K562 (cell line): ENCODE measurements around the gene LATS1. TPM values are rescaled to one million over a fixed set of nuclear protein-coding genes. Genes with fewer than 3 reads are reported as not detected.

Experiments used
- BDP1 ChIP-seq: IDR thresholded peaks from 3 replicates; pipeline ENCODE4 v1.6.1; 2011; ENCODE audit not compliant: insufficient read length, insufficient read depth
- GATA2 ChIP-seq: sonication (generic); formaldehyde crosslinking; IDR thresholded peaks from 2 replicates; pipeline ENCODE4 v1.4.0; 2020; ENCODE audit warnings: mild to moderate bottlenecking, missing genetic modification reagents
- KLF10 ChIP-seq: fragments of 250-450 bp; sonication (Bioruptor Pico); IDR thresholded peaks from 2 replicates; pipeline ENCODE4 v1.6.1; 2021; ENCODE audit warnings: matching md5 sums
- KLF13 ChIP-seq: fragments of 450-650 bp; IDR thresholded peaks from 2 replicates; pipeline ENCODE4 v1.6.1; 2016; ENCODE audit warnings: missing genetic modification characterization, low read depth, mild to moderate bottlenecking, missing compliant biosample characterization, moderate library complexity, borderline replicate concordance
- NFATC3 ChIP-seq: fragments of 450-650 bp; IDR thresholded peaks from 2 replicates; pipeline ENCODE4 v1.6.1; 2017; ENCODE audit warnings: mild to moderate bottlenecking
- NR1H2 ChIP-seq: sonication (generic); formaldehyde crosslinking; IDR thresholded peaks from 2 replicates; pipeline ENCODE4 v1.4.0; 2020; ENCODE audit warnings: mild to moderate bottlenecking, missing genetic modification reagents
- NRF1 ChIP-seq, 2 experiments: fragments of 450-650 bp; IDR thresholded peaks in 1 of 2; conservative IDR thresholded peaks in 1 of 2; 2 replicates each; pipeline ENCODE4 v1.6.1; 2014; ENCODE audit warnings: mild to moderate bottlenecking in 2 of 2
- PHF20 ChIP-seq: fragments of 450-650 bp; IDR thresholded peaks from 2 replicates; pipeline ENCODE4 v1.6.1; 2018; ENCODE audit not compliant: partially characterized antibody
- SP2 ChIP-seq: IDR thresholded peaks from 2 replicates; pipeline ENCODE4 v1.6.1; 2011; ENCODE audit warnings: mild to moderate bottlenecking, low read depth, low read length, moderate library complexity; ENCODE audit not compliant: poor library complexity, severe bottlenecking; ENCODE audit errors: extremely low read depth
- SREBF2 ChIP-seq: sonication (generic); formaldehyde crosslinking; IDR thresholded peaks from 2 replicates; pipeline ENCODE4 v1.4.0; 2020; ENCODE audit warnings: mild to moderate bottlenecking, missing genetic modification reagents
- SRSF1 ChIP-seq: fragments of 200-400 bp; formaldehyde crosslinking; IDR thresholded peaks from 2 replicates; pipeline ENCODE4 v1.6.1; 2017; ENCODE audit warnings: mild to moderate bottlenecking, low read depth, low read length, moderate library complexity
- TAF9B ChIP-seq: fragments of 450-650 bp; IDR thresholded peaks from 2 replicates; pipeline ENCODE4 v1.6.1; 2018; ENCODE audit warnings: mild to moderate bottlenecking; ENCODE audit not compliant: partially characterized antibody
- TCFL5 ChIP-seq: fragments of 250-450 bp; sonication (Bioruptor Pico); conservative IDR thresholded peaks from 2 replicates; pipeline ENCODE4 v1.6.1; 2021; ENCODE audit warnings: mild to moderate bottlenecking, moderate library complexity, matching md5 sums
- YY1 ChIP-seq, 3 experiments: IDR thresholded peaks; 2 replicates each; pipeline ENCODE4 v1.6.1; 2011; ENCODE audit warnings: low read length in 2 of 3, mild to moderate bottlenecking in 2 of 3, moderate library complexity in 2 of 3, borderline replicate concordance in 1 of 3, control low read depth in 1 of 3, low read depth in 1 of 3; ENCODE audit not compliant: insufficient read depth in 3 of 3, insufficient replicate concordance in 2 of 3, control insufficient read depth in 1 of 3, insufficient read length in 1 of 3; ENCODE audit errors: extremely low read depth in 1 of 3
- ZBTB8A ChIP-seq: fragments of 450-650 bp; IDR thresholded peaks from 2 replicates; pipeline ENCODE4 v1.6.1; 2018; ENCODE audit warnings: mild to moderate bottlenecking, moderate library complexity; ENCODE audit not compliant: partially characterized antibody
- ZFX ChIP-seq: sonication (generic); formaldehyde crosslinking; IDR thresholded peaks from 2 replicates; pipeline ENCODE4 v1.8.0; 2022; ENCODE audit warnings: mild to moderate bottlenecking, missing genetic modification reagents, moderate library complexity
- polyA plus RNA-seq, 8 experiments: library from polyadenylated mRNA; depleted of rRNA in 4 of 8; stranded (reverse) in 5 of 8; unstranded in 3 of 8; fragments of >200 nt; fragmentation: Nextera tagmentation in 2 of 8; fragmentation: Illumina TruSeq in 1 of 8; extraction: Ambion mirVana in 2 of 8; extraction: Trizol in 1 of 8; gene quantifications; 2 replicates each; pipeline versions ENCODE4 v1.2.1 to v1.2.3, GENCODE V29; 2011 to 2014; ENCODE audit warnings: inconsistent platforms in 1 of 8, missing spikeins in 1 of 8
- total RNA-seq, 7 experiments: library from RNA; depleted of rRNA in 6 of 7; stranded (reverse); fragments of >200 nt in 6 of 7; fragmentation: Illumina TruSeq in 2 of 7; extraction: Trizol in 2 of 7; gene quantifications; 2 replicates each; pipeline versions ENCODE4 v1.2.1 to v1.2.3, GENCODE V29; 2011 to 2021; ENCODE audit warnings: low replicate concordance in 1 of 7
- TF ChIP-seq, protein P1 (sequence below): fragments of 450-650 bp; formaldehyde crosslinking; IDR thresholded peaks from 2 replicates; pipeline ENCODE4 v1.4.0; 2020; ENCODE audit warnings: mild to moderate bottlenecking, moderate library complexity
- TF ChIP-seq, protein P2 (sequence below): fragments of 250-450 bp; sonication (Bioruptor Pico); IDR thresholded peaks from 2 replicates; pipeline ENCODE4 v1.4.0; 2020
- TF ChIP-seq, protein P3 (sequence below): fragments of 450-650 bp; formaldehyde crosslinking; IDR thresholded peaks from 2 replicates; pipeline ENCODE4 v1.4.0; 2020; ENCODE audit warnings: mild to moderate bottlenecking, moderate library complexity
- TF ChIP-seq, protein P4 (sequence below): IDR thresholded peaks from 2 replicates; pipeline ENCODE4 v1.6.1; 2012; ENCODE audit warnings: low read depth, low read length, improper control_type of control experiment, borderline replicate concordance

Gene LATS1
- total and polyA plus RNA-seq, 9 of the 15 experiments (the other 6 are each of a cell fraction or from before 2014, with no cell fraction given) = 5.0 to 36.3 (median 18.4) TPM

DNA sequence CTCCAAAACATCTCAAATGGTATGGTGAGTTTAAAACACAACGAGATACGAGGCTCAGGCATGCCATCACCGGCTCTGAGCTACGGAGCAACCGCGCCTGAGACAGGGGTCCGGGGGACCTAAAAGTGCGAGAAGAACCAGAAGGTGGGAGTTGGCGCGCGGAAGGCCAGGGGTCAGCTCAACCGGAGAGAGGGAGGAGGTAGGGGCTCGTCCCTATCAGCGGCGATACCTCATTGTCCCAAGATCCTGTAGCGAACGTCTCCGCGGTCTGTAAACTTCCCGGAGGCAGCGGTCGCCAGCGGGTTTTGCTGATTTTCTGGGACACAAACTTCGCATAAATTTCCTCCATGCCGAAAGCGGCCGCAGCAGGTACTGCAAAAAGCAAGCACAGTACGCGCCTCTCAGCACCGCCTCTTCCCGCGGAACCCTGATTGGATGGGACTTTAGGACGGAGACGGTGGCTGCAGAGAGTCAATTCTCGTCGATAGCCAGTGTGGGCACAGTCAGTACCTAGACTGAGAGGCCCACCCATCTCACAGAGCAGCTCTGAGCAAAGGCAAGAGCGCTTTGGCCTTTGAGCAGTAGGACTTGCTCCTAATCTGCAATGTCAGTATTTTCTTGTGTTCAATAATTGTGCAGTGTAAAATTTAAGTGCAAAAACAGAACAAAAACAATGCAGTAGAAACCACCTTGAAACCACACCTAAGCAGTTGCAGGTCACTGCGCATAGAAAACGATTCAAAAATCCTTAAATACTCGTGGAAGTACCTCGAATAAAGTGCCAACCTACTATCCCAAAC is 28.4 kb upstream of the LATS1 start, which contains the start of gene NUP43 (continued):
- TF ChIP-seq, protein P1, sequence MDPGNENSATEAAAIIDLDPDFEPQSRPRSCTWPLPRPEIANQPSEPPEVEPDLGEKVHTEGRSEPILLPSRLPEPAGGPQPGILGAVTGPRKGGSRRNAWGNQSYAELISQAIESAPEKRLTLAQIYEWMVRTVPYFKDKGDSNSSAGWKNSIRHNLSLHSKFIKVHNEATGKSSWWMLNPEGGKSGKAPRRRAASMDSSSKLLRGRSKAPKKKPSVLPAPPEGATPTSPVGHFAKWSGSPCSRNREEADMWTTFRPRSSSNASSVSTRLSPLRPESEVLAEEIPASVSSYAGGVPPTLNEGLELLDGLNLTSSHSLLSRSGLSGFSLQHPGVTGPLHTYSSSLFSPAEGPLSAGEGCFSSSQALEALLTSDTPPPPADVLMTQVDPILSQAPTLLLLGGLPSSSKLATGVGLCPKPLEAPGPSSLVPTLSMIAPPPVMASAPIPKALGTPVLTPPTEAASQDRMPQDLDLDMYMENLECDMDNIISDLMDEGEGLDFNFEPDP (CRISPR knock-in tag) = no peak
- TF ChIP-seq, protein P2, sequence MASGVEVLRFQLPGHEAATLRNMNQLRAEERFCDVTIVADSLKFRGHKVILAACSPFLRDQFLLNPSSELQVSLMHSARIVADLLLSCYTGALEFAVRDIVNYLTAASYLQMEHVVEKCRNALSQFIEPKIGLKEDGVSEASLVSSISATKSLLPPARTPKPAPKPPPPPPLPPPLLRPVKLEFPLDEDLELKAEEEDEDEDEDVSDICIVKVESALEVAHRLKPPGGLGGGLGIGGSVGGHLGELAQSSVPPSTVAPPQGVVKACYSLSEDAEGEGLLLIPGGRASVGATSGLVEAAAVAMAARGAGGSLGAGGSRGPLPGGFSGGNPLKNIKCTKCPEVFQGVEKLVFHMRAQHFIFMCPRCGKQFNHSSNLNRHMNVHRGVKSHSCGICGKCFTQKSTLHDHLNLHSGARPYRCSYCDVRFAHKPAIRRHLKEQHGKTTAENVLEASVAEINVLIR (CRISPR knock-in tag) = no peak
- TF ChIP-seq, protein P3, sequence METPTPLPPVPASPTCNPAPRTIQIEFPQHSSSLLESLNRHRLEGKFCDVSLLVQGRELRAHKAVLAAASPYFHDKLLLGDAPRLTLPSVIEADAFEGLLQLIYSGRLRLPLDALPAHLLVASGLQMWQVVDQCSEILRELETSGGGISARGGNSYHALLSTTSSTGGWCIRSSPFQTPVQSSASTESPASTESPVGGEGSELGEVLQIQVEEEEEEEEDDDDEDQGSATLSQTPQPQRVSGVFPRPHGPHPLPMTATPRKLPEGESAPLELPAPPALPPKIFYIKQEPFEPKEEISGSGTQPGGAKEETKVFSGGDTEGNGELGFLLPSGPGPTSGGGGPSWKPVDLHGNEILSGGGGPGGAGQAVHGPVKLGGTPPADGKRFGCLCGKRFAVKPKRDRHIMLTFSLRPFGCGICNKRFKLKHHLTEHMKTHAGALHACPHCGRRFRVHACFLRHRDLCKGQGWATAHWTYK (CRISPR knock-in tag) = peak; percentile 37; the same call in 1 of the 2 replicates
- TF ChIP-seq SP2 = no peak
- TF ChIP-seq ZFX (CRISPR knock-in tag) = peak; percentile 83
- TF ChIP-seq TAF9B = peak; percentile 56
- TF ChIP-seq NRF1 (conservative IDR thresholded peaks at IDR 0.05 in 1 of 2, IDR thresholded peaks at IDR 0.05 in 1 of 2) = peak; percentile 57 to 68
- TF ChIP-seq SREBF2 (CRISPR knock-in tag) = no peak
- peak; percentile 78 for TF ChIP-seq PHF20
- no peak for TF ChIP-seq KLF10 (CRISPR knock-in tag)
- no peak for TF ChIP-seq NR1H2 (CRISPR knock-in tag)
- no peak for TF ChIP-seq SRSF1
- TF ChIP-seq, protein P4, sequence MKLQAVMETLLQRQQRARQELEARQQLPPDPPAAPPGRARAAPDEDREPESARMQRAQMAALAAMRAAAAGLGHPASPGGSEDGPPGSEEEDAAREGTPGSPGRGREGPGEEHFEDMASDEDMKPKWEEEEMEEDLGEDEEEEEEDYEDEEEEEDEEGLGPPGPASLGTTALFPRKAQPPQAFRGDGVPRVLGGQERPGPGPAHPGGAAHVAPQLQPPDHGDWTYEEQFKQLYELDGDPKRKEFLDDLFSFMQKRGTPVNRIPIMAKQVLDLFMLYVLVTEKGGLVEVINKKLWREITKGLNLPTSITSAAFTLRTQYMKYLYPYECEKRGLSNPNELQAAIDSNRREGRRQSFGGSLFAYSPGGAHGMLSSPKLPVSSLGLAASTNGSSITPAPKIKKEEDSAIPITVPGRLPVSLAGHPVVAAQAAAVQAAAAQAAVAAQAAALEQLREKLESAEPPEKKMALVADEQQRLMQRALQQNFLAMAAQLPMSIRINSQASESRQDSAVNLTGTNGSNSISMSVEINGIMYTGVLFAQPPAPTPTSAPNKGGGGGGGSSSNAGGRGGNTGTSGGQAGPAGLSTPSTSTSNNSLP = no peak
- no peak for TF ChIP-seq ZBTB8A
- TF ChIP-seq BDP1 = no peak
- TF ChIP-seq YY1 (IDR thresholded peaks at IDR 0.05; ENCODE audit: borderline replicate concordance in 1 of 3, control insufficient read depth in 1 of 3, extremely low read depth in 1 of 3, insufficient read depth in 3 of 3, insufficient read length in 1 of 3, insufficient replicate concordance in 2 of 3, low read depth in 1 of 3, low read length in 2 of 3) = peak in 2 of 3 experiments; percentile 66 to 79
- TF ChIP-seq TCFL5 (CRISPR knock-in tag) = no peak
- TF ChIP-seq NFATC3 = no peak
- TF ChIP-seq GATA2 (CRISPR knock-in tag) = no peak
- TF ChIP-seq KLF13 (tag) = no peak
